A549 (cell line): ENCODE data around the gene XKR7.

ENCODE experiments used
- CTCF ChIP-seq: fragments of >200 bp; sonication (Bioruptor Twin); formaldehyde crosslinking; IDR thresholded peaks from 3 replicates; pipeline ENCODE4 v1.5.1; 2016
- ESRRA ChIP-seq: fragments of 150-350 bp; IDR thresholded peaks from 2 replicates; pipeline ENCODE4 v1.6.1; 2014; ENCODE audit warnings: mild to moderate bottlenecking, low read length, borderline replicate concordance
- FOSB ChIP-seq: fragments of 250-450 bp; sonication (Bioruptor Pico); IDR thresholded peaks from 2 replicates; pipeline ENCODE4 v1.5.0; 2020; ENCODE audit warnings: mild to moderate bottlenecking, moderate library complexity
- KDM1A ChIP-seq: fragments of 200-600 bp; sonication (generic); IDR thresholded peaks from 2 replicates; pipeline ENCODE4 v1.6.1; 2016; ENCODE audit warnings: low read depth, mild to moderate bottlenecking
- PHF8 ChIP-seq: fragments of 200-600 bp; sonication (generic); IDR thresholded peaks from 2 replicates; pipeline ENCODE4 v1.6.1; 2016; ENCODE audit warnings: low read depth, mild to moderate bottlenecking, antibody characterized with exemption, moderate library complexity, borderline replicate concordance
- POLR2A ChIP-seq: IDR thresholded peaks from 2 replicates; pipeline ENCODE4 v1.6.1; 2012; ENCODE audit warnings: mild to moderate bottlenecking, low read length
- POLR2AphosphoS2 ChIP-seq: conservative IDR thresholded peaks from 2 replicates; pipeline ENCODE4 v1.6.1; 2012; ENCODE audit warnings: low read length, improper control_type of control experiment, inconsistent platforms
- RCOR1 ChIP-seq: fragments of 150-350 bp; IDR thresholded peaks from 2 replicates; pipeline ENCODE4 v1.6.1; 2014; ENCODE audit warnings: antibody characterized with exemption, low read length, low read depth
- REST ChIP-seq: fragments of 200-600 bp; sonication (generic); IDR thresholded peaks from 2 replicates; pipeline ENCODE4 v1.6.1; 2016; ENCODE audit warnings: antibody characterized with exemption, mild to moderate bottlenecking, moderate library complexity
- RNF2 ChIP-seq: fragments of 200-600 bp; sonication (generic); IDR thresholded peaks from 2 replicates; pipeline ENCODE4 v1.6.1; 2016; ENCODE audit warnings: low read depth, mild to moderate bottlenecking, antibody characterized with exemption, moderate library complexity, borderline replicate concordance
- SMC3 ChIP-seq: fragments of >200 bp; sonication (Bioruptor Twin); formaldehyde crosslinking; IDR thresholded peaks from 3 replicates; pipeline ENCODE4 v1.6.1; 2018; ENCODE audit warnings: inconsistent platforms
- TF ChIP-seq, protein P1 (sequence below): IDR thresholded peaks from 2 replicates; pipeline ENCODE4 v1.6.1; 2012
- TF ChIP-seq, protein P2 (sequence below): IDR thresholded peaks from 2 replicates; pipeline ENCODE4 v1.6.1; 2012

GRCh38 chr20:32021091-32021490 lies 53.1 kb downstream of the XKR7 start:
- TF ChIP-seq CTCF (no peak), POLR2A (no peak), KDM1A (no peak), REST (no peak), FOSB (CRISPR knock-in tag) (no peak), POLR2AphosphoS2 (no peak), SMC3 (no peak), RNF2 (no peak), RCOR1 (no peak), ESRRA (no peak), PHF8 (no peak)
- TF ChIP-seq, protein P1, sequence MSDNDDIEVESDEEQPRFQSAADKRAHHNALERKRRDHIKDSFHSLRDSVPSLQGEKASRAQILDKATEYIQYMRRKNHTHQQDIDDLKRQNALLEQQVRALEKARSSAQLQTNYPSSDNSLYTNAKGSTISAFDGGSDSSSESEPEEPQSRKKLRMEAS = no peak
- TF ChIP-seq, protein P2, sequence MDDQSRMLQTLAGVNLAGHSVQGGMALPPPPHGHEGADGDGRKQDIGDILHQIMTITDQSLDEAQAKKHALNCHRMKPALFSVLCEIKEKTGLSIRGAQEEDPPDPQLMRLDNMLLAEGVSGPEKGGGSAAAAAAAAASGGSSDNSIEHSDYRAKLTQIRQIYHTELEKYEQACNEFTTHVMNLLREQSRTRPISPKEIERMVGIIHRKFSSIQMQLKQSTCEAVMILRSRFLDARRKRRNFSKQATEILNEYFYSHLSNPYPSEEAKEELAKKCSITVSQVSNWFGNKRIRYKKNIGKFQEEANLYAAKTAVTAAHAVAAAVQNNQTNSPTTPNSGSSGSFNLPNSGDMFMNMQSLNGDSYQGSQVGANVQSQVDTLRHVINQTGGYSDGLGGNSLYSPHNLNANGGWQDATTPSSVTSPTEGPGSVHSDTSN = no peak
